Measurements from ENCODE around the gene MEP1A. TPM values are rescaled to one million over a fixed set of nuclear protein-coding genes. Genes with fewer than 3 reads are reported as not detected.

MEP1A gene
- polyA plus RNA-seq, 2 of the 4 experiments (the other 2 are of a cell fraction) = not detected

DNA sequence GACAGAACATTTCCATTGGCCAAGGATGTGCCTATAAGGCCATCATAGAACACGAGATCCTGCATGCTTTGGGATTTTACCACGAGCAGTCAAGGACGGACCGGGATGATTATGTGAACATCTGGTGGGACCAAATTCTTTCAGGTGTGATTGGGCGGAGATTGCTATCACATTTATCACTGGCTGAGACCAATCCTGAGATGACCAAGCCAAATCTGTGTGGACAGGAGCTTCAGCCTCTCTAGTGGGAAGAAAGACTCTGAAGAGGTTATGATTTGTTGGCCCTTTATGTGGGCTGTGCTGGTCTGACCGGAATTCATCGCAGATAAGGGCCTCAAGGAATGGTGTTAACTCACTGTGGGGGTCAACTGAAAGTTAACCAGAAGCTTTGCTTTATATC, 26.4 kb downstream of the MEP1A start (continued):
- TF ChIP-seq, protein P1, sequence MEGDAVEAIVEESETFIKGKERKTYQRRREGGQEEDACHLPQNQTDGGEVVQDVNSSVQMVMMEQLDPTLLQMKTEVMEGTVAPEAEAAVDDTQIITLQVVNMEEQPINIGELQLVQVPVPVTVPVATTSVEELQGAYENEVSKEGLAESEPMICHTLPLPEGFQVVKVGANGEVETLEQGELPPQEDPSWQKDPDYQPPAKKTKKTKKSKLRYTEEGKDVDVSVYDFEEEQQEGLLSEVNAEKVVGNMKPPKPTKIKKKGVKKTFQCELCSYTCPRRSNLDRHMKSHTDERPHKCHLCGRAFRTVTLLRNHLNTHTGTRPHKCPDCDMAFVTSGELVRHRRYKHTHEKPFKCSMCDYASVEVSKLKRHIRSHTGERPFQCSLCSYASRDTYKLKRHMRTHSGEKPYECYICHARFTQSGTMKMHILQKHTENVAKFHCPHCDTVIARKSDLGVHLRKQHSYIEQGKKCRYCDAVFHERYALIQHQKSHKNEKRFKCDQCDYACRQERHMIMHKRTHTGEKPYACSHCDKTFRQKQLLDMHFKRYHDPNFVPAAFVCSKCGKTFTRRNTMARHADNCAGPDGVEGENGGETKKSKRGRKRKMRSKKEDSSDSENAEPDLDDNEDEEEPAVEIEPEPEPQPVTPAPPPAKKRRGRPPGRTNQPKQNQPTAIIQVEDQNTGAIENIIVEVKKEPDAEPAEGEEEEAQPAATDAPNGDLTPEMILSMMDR (IDR thresholded peaks at IDR 0.05) = no peak
- TF ChIP-seq RCOR1 (IDR thresholded peaks at IDR 0.05; ENCODE audit: low read depth, low read length) = no peak

DNA sequence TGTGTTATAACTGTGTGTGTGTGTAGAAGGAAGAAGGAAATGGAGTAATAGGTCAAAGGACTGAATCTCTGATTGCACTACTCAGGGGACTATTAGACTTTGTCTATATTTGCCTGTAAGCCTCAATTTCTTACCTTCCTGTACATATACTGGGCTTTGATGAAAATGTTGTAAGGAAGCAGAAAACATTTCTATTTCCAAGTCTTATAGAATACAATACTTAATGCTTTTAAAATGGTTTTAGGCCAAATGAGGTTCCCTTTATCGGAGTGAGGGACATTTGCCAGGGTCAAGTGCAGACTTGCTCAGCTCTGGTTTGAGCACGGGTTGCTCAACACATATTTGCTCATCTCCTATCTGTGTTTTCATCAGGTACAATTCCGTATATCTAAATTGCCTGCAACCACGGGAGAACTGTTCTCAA, 28.3 kb downstream of the MEP1A start:
- TF ChIP-seq, protein P2, sequence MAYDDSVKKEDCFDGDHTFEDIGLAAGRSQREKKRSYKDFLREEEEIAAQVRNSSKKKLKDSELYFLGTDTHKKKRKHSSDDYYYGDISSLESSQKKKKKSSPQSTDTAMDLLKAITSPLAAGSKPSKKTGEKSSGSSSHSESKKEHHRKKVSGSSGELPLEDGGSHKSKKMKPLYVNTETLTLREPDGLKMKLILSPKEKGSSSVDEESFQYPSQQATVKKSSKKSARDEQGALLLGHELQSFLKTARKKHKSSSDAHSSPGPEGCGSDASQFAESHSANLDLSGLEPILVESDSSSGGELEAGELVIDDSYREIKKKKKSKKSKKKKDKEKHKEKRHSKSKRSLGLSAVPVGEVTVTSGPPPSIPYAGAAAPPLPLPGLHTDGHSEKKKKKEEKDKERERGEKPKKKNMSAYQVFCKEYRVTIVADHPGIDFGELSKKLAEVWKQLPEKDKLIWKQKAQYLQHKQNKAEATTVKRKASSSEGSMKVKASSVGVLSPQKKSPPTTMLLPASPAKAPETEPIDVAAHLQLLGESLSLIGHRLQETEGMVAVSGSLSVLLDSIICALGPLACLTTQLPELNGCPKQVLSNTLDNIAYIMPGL (CRISPR knock-in tag; IDR thresholded peaks at IDR 0.05; ENCODE audit: borderline replicate concordance) = no peak
- TF ChIP-seq CHD4 (IDR thresholded peaks at IDR 0.05; ENCODE audit: borderline replicate concordance) (no peak), ZC3H11A (IDR thresholded peaks at IDR 0.05) (no peak), RFX5 (IDR thresholded peaks at IDR 0.05) (no peak), MAFK (IDR thresholded peaks at IDR 0.05; ENCODE audit: partially characterized antibody) (no peak), PHF8 (IDR thresholded peaks at IDR 0.05; ENCODE audit: borderline replicate concordance, low read depth) (no peak)
- TF ChIP-seq, protein P3, sequence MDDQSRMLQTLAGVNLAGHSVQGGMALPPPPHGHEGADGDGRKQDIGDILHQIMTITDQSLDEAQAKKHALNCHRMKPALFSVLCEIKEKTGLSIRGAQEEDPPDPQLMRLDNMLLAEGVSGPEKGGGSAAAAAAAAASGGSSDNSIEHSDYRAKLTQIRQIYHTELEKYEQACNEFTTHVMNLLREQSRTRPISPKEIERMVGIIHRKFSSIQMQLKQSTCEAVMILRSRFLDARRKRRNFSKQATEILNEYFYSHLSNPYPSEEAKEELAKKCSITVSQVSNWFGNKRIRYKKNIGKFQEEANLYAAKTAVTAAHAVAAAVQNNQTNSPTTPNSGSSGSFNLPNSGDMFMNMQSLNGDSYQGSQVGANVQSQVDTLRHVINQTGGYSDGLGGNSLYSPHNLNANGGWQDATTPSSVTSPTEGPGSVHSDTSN (IDR thresholded peaks at IDR 0.05) = no peak
- TF ChIP-seq, protein P4, sequence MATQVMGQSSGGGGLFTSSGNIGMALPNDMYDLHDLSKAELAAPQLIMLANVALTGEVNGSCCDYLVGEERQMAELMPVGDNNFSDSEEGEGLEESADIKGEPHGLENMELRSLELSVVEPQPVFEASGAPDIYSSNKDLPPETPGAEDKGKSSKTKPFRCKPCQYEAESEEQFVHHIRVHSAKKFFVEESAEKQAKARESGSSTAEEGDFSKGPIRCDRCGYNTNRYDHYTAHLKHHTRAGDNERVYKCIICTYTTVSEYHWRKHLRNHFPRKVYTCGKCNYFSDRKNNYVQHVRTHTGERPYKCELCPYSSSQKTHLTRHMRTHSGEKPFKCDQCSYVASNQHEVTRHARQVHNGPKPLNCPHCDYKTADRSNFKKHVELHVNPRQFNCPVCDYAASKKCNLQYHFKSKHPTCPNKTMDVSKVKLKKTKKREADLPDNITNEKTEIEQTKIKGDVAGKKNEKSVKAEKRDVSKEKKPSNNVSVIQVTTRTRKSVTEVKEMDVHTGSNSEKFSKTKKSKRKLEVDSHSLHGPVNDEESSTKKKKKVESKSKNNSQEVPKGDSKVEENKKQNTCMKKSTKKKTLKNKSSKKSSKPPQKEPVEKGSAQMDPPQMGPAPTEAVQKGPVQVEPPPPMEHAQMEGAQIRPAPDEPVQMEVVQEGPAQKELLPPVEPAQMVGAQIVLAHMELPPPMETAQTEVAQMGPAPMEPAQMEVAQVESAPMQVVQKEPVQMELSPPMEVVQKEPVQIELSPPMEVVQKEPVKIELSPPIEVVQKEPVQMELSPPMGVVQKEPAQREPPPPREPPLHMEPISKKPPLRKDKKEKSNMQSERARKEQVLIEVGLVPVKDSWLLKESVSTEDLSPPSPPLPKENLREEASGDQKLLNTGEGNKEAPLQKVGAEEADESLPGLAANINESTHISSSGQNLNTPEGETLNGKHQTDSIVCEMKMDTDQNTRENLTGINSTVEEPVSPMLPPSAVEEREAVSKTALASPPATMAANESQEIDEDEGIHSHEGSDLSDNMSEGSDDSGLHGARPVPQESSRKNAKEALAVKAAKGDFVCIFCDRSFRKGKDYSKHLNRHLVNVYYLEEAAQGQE (IDR thresholded peaks at IDR 0.05) = no peak
- WGBS (ENCODE audit: missing lambda C conversion rate) = 66% methylated on average over 4 of the region's 4 CpGs
- DNase-seq (ENCODE audit: low read depth in 1 of 2, low spot score in 1 of 2) = no peak

DNA sequence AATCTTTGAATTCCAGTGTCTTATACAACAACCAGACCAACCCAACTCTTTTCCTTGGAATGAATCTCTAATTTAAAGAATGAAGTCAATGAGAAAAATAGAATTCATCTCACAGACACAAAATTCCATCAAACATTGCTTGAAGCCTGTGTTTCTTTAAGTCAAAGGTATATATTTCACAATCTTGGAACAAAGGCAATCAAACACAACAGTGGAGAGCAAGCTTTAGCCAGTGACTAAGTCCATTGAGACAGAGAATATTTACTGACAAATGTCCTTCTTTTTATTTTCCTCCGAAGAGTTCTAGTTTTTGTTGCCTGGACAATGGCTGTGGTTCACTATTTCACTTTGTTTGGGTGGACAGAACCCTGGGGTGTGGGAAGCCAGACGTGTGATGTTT, 35.8 kb downstream of the MEP1A start:
- WGBS (ENCODE audit: missing lambda C conversion rate) = 21% methylated on average over 2 of the region's 2 CpGs
- FAIRE-seq = no peak
- ATAC-seq = no peak

More for the DNA sequence above, 28.3 kb downstream of the MEP1A start:
- Histone ChIP-seq H3K27ac (no peak overlapping the region), H3K4me2 (no peak overlapping the region), H3K4me3 (no peak overlapping the region), H3K9me3 (no peaks in the 10 kb centered on the region), H3K4me1 (no peaks in the 10 kb centered on the region)
- no peak for ATAC-seq
- no peak for FAIRE-seq
- POLR2A ChIA-PET = no interaction called here
- CTCF ChIA-PET = interaction anchor here (2.3 kb wide), 1 partner anchor 27 kb away, joined by 12 read pairs; no protein-coding TSS in a partner anchor

More for the DNA sequence above, 35.8 kb downstream of the MEP1A start:
- Histone ChIP-seq H3K4me1 (no peaks in the 10 kb centered on the region), H3K4me3 (no peak overlapping the region), H3K4me2 (no peak overlapping the region), H3K27ac (no peak overlapping the region), H3K9me3 (no peaks in the 10 kb centered on the region)
- POLR2A ChIA-PET = no interaction called here
- CTCF ChIA-PET = no interaction called here
- TF ChIP-seq, protein P3 (IDR thresholded peaks at IDR 0.05) = no peak
- TF ChIP-seq NFE2L2 (conservative IDR thresholded peaks at IDR 0.05; ENCODE audit: low read length) (no peak), RAD21 (conservative IDR thresholded peaks at IDR 0.05 in 1 of 2, IDR thresholded peaks at IDR 0.05 in 1 of 2) (no peak)
- DNase-seq (ENCODE audit: low read depth in 1 of 2, low spot score in 1 of 2) = no peak

All from A549 (cell line).